ENCODE data around the gene SERPINA6. TPM values are rescaled to one million over a fixed set of nuclear protein-coding genes. Genes with fewer than 3 reads are reported as not detected.
"Not testable (repeated sequence)": the region's sequence is repeated elsewhere in the genome, so short reads cannot be mapped to it uniquely, and the experiment has no call there.

Gene SERPINA6, protein sequence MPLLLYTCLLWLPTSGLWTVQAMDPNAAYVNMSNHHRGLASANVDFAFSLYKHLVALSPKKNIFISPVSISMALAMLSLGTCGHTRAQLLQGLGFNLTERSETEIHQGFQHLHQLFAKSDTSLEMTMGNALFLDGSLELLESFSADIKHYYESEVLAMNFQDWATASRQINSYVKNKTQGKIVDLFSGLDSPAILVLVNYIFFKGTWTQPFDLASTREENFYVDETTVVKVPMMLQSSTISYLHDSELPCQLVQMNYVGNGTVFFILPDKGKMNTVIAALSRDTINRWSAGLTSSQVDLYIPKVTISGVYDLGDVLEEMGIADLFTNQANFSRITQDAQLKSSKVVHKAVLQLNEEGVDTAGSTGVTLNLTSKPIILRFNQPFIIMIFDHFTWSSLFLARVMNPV
- not detected in 2 replicates for total RNA-seq (2014; rRNA removed; shearing (Covaris generic); ENCODE audit: low replicate concordance)

DNA sequence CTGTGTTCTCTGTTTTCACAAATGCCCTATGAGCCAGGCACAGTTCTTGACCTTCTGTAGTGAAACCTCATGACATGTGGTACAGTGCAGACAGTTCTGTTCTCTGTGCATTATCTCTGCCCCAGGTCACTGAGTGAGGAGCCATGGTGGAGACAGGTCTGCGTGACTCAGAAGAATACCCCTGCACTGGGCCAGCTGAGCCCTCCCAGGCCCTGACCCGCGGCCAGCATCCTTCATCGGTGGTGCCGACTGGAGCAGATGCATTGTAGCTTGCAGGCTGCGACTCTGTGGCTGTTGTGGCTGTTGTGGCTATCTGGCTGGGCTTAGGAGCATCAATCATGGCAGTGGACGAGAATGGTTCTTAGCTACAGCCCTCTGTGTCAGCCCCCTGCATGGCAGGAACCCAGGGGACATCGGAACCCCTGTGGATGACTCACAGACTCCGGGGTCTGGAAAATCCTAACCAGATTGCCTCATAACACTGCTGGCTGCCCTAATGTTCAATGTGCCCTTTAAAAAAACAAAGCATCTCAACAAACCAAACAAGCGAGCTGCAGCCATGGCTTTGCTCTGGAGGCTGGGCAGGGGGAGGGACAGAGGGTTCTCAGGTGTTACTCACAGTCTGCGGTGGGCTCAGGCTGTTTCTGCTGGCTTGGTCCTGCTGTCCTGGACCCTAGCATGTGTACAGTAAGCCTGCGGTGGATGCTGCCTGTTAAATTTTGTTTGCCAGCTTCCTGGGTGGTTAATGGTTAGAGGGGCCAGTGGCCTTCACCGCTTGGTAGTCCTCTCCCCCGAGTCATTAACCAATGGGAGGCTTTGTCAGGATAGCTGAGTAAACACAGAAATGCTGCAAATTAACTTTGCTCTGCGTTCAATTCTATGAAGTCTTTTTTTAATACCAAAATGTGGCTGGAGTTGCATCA lies at the start of gene SERPINA6:
Gene SERPINA6, minus strand, starts transcription at position 689 of the 923 bp plus-strand sequence. CDS start 8,688 bp downstream, outside the sequence.
- no peaks in the 10 kb centered on the region for H3K9me3 ChIP-seq (ENCODE audit: low read length)
- H3K9me2 ChIP-seq (replicated peaks; ENCODE audit: insufficient read depth, low read length): no peaks in the 10 kb centered on the region
- H3K27me3 ChIP-seq (ENCODE audit: low read length): no peaks in the 10 kb centered on the region
- H3K36me3 ChIP-seq (ENCODE audit: insufficient read depth, low read length): no peaks in the 10 kb centered on the region
- no peak within 1 kb of the TSS for H3K4me3 ChIP-seq (ENCODE audit: low read length)
- no peak within 1 kb of the TSS for H3K9ac ChIP-seq (ENCODE audit: low read length)
- H4K20me1 ChIP-seq (ENCODE audit: insufficient read depth, low read depth, low read length): no peaks in the 10 kb centered on the region
- H2AFZ ChIP-seq (ENCODE audit: low read length): no peak within 1 kb of the TSS
- no peak for DNase-seq
- no peaks in the 10 kb centered on the region for H3K79me2 ChIP-seq (ENCODE audit: low read length)
- H3K4me2 ChIP-seq (ENCODE audit: low read depth, low read length, poor library complexity, severe bottlenecking): no peak within 1 kb of the TSS
- no peaks in the 10 kb centered on the region for H3K4me1 ChIP-seq (ENCODE audit: low read length)
- H3K27ac ChIP-seq (ENCODE audit: low read length): no peak within 1 kb of the TSS

DNA sequence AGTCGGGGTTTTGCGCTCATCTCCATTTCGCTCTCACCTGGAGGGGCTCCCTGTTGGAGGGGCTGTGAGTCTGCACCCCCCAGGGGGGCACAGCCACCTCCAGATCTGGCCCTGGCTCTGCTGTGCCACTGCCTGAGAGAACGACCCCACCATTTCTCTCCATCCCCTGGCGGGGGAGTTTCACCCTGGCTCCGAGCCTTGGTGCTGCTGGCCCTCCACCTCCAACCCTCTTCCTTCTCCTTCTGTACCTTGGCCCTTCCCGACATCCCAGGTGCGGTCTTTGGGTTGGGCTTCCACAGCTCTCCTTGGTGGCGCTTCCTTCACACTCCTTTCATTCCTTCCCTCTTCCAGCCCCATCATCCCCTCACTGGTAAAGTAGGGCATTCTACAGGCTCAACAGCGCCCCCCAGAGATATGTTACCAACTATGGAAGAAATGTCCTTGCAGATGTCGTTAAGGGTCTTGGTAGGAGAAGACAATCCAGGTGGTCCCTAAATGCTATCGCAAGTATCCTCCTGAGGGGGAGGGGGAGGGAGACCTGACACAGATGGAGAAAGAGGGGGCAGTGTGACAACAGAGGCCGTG lies 49.0 kb upstream of the SERPINA6 start:
- H3K9ac ChIP-seq (ENCODE audit: low read length): no peak overlapping the region
- no peaks in the 10 kb centered on the region for H3K4me1 ChIP-seq (ENCODE audit: low read length)
- H3K36me3 ChIP-seq (ENCODE audit: insufficient read depth, low read length): no peaks in the 10 kb centered on the region
- H3K27ac ChIP-seq (ENCODE audit: low read length): no peak overlapping the region
- no peak overlapping the region for H2AFZ ChIP-seq (ENCODE audit: low read length)
- H3K9me2 ChIP-seq (replicated peaks; ENCODE audit: insufficient read depth, low read length): no peaks in the 10 kb centered on the region
- no peaks in the 10 kb centered on the region for H4K20me1 ChIP-seq (ENCODE audit: insufficient read depth, low read depth, low read length)
- no peaks in the 10 kb centered on the region for H3K27me3 ChIP-seq (ENCODE audit: low read length)
- H3K4me3 ChIP-seq (ENCODE audit: low read length): no peak overlapping the region
- H3K4me2 ChIP-seq (ENCODE audit: low read depth, low read length, poor library complexity, severe bottlenecking): no peak overlapping the region
- no peaks in the 10 kb centered on the region for H3K79me2 ChIP-seq (ENCODE audit: low read length)
- no peaks in the 10 kb centered on the region for H3K9me3 ChIP-seq (ENCODE audit: low read length)
- DNase-seq: peak; percentile 63

DNA sequence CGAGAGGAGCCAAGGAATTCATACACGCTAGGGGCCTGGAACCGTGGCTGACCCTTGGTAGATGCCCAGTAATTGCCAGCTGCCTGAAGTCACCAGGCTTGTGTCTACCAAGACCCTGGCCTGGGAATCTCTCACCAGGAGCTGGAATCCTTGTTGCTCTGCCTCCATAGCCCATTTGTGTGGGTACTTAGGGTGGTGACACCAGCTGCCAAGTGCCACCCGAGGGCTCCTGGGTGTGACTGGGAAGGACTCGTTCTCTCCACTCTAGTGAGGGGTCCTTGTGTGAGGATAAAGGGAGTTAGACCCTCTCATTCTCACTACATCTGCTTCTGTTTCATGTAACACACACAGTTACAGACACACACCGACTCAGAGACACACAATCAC lies 47.4 kb upstream of the SERPINA6 start:
- H3K36me3 ChIP-seq (ENCODE audit: insufficient read depth, low read length): no peaks in the 10 kb centered on the region
- H4K20me1 ChIP-seq (ENCODE audit: insufficient read depth, low read depth, low read length): no peaks in the 10 kb centered on the region
- H2AFZ ChIP-seq (ENCODE audit: low read length): no peak overlapping the region
- H3K9ac ChIP-seq (ENCODE audit: low read length): no peak overlapping the region
- no peak for DNase-seq
- H3K79me2 ChIP-seq (ENCODE audit: low read length): no peaks in the 10 kb centered on the region
- H3K9me2 ChIP-seq (replicated peaks; ENCODE audit: insufficient read depth, low read length): no peaks in the 10 kb centered on the region
- no peaks in the 10 kb centered on the region for H3K4me1 ChIP-seq (ENCODE audit: low read length)
- no peaks in the 10 kb centered on the region for H3K9me3 ChIP-seq (ENCODE audit: low read length)
- no peak overlapping the region for H3K27ac ChIP-seq (ENCODE audit: low read length)
- no peak overlapping the region for H3K4me2 ChIP-seq (ENCODE audit: low read depth, low read length, poor library complexity, severe bottlenecking)
- no peak overlapping the region for H3K4me3 ChIP-seq (ENCODE audit: low read length)
- H3K27me3 ChIP-seq (ENCODE audit: low read length): no peaks in the 10 kb centered on the region

DNA sequence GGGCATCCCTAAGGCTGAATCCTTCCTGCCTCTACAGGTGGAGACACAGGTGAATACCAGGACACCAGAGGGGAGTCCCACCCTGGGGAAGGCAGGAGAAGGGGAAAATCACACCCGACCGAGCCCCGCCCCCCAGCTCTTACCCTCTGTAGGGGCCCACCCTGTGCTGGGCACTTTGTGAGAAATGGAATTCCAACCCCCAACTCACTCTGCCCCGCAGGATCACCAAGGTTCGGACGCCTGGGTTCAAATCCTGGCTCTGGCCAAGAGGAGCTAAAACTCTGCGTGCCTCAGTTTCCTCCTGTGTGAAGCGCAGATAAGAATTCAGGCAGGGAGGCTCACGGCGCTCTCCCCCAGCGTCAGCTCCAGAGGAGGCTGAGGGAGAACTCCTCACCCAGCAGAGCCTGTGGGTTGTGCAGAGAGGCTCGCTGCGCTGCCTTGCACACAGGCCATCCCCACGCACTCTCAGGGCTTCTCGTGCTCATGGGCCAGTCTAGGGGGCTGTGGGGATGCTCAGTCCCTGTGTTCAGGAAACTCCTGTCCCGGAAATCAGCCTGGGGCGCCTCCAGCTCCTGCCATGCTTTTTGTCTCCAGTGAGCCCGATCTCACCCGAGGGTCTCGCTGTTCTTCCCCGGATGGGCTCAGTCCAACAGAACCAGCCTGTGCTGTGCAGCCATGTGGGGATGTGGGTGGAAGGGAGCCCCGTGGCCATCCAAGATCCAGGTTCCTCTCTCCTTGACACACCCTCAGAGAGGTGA lies 46.8 kb upstream of the SERPINA6 start:
- not testable (repeated sequence) for H3K9ac ChIP-seq (ENCODE audit: low read length); H3K36me3 ChIP-seq (ENCODE audit: insufficient read depth, low read length); H3K9me3 ChIP-seq (ENCODE audit: low read length); H3K27me3 ChIP-seq (ENCODE audit: low read length); H2AFZ ChIP-seq (ENCODE audit: low read length); H3K9me2 ChIP-seq (replicated peaks; ENCODE audit: insufficient read depth, low read length); H3K4me3 ChIP-seq (ENCODE audit: low read length); H3K79me2 ChIP-seq (ENCODE audit: low read length); DNase-seq; H3K27ac ChIP-seq (ENCODE audit: low read length); H3K4me2 ChIP-seq (ENCODE audit: low read depth, low read length, poor library complexity, severe bottlenecking); H3K4me1 ChIP-seq (ENCODE audit: low read length); H4K20me1 ChIP-seq (ENCODE audit: insufficient read depth, low read depth, low read length)

DNA sequence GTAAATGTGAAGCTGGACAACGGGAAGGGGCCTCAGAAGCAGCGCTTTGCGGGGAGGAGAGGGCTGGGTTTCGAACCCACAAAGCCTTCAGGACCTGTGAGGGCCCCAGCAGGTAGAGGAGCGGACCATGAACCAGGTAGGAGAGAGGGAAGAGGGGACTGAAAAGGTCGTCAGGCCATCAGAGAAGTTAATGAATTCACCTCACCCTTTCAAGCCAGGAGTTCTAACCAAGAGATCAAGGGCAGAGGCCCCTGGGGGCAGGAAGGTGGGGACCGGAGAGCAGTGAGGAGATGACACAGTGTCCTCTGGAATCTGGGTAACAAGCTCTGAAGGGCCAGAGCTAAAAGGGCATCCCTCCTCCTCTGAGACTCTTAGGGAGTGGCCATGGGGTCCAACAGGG lies 45.8 kb upstream of the SERPINA6 start:
- Histone ChIP-seq H2AFZ (ENCODE audit: low read length) (no peak overlapping the region), H3K36me3 (ENCODE audit: insufficient read depth, low read length) (no peaks in the 10 kb centered on the region), H3K9me2 (replicated peaks; ENCODE audit: insufficient read depth, low read length) (no peaks in the 10 kb centered on the region), H3K79me2 (ENCODE audit: low read length) (no peaks in the 10 kb centered on the region), H3K9ac (ENCODE audit: low read length) (no peak overlapping the region), H4K20me1 (ENCODE audit: insufficient read depth, low read depth, low read length) (no peaks in the 10 kb centered on the region), H3K4me1 (ENCODE audit: low read length) (no peaks in the 10 kb centered on the region), H3K27ac (ENCODE audit: low read length) (no peak overlapping the region), H3K27me3 (ENCODE audit: low read length) (no peaks in the 10 kb centered on the region), H3K4me3 (ENCODE audit: low read length) (no peak overlapping the region), H3K4me2 (ENCODE audit: low read depth, low read length, poor library complexity, severe bottlenecking) (no peak overlapping the region), H3K9me3 (ENCODE audit: low read length) (no peaks in the 10 kb centered on the region)
- no peak for DNase-seq

DNA sequence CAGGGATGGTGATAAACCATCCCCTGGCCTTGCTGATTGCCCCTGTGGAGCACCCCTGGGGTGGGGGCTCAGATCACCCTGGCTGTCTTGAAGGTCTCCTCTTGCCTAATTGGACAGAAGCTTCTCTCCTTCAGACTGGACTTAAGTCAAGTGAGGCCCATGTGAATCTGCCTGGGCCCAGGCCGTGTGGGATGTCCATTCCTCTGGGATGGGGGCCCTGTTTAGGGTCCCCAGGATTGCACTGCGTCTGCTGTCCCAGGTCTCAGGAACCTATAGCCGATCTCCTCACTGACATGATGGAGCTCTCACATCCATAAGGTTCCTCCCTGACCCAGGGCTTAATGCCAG lies 45.1 kb upstream of the SERPINA6 start:
- no peaks in the 10 kb centered on the region for H3K9me3 ChIP-seq (ENCODE audit: low read length)
- no peak overlapping the region for H3K4me2 ChIP-seq (ENCODE audit: low read depth, low read length, poor library complexity, severe bottlenecking)
- no peak overlapping the region for H3K4me3 ChIP-seq (ENCODE audit: low read length)
- no peaks in the 10 kb centered on the region for H4K20me1 ChIP-seq (ENCODE audit: insufficient read depth, low read depth, low read length)
- H2AFZ ChIP-seq (ENCODE audit: low read length): no peak overlapping the region
- no peaks in the 10 kb centered on the region for H3K79me2 ChIP-seq (ENCODE audit: low read length)
- no peaks in the 10 kb centered on the region for H3K9me2 ChIP-seq (replicated peaks; ENCODE audit: insufficient read depth, low read length)
- H3K4me1 ChIP-seq (ENCODE audit: low read length): no peaks in the 10 kb centered on the region
- H3K27me3 ChIP-seq (ENCODE audit: low read length): no peaks in the 10 kb centered on the region
- DNase-seq: no peak
- H3K36me3 ChIP-seq (ENCODE audit: insufficient read depth, low read length): no peaks in the 10 kb centered on the region
- H3K27ac ChIP-seq (ENCODE audit: low read length): no peak overlapping the region
- no peak overlapping the region for H3K9ac ChIP-seq (ENCODE audit: low read length)

DNA sequence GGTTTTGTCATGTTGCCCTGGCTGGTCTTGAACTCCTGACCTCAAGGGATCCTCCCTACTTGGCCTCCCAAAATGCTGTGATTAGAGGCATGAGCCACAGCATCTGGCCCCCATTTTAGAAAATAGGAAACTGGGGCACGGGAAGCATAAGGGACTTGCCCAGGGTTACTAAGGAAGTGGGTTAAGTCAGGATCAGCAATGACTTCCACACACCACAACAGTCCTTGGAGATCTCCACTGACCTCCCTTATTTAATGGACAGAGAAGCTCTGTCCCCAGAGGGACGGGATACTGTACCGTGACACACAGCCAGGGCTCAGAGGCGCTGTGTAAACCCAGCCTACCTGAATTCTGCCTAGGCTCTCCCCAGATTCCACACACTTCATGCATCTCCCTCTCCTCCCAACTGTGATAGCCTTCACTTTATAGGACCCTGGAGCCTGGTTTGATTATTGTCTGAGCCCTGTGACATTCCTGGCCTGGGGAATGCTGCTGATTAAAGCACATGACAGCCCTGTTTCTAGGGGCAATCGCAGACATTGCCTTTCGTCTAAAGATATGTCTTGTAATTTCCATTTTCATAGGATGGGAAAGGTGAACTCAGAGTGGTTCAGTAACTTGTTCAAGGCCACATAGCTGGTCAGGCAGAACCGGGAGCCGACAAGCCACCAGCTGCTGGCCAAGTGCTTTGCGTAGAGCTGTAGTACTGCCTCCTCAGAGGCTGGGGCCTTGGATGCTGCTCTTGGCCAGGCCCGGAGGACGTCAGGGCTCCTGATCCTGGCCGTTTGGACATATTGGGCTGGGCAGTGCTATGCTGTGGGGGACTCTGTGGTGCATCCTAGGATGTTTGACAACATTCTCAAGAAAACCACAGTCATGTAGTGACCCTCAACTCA lies 44.5 kb upstream of the SERPINA6 start:
- DNase-seq: no peak
- no peaks in the 10 kb centered on the region for H3K27me3 ChIP-seq (ENCODE audit: low read length)
- H3K9me2 ChIP-seq (replicated peaks; ENCODE audit: insufficient read depth, low read length): no peaks in the 10 kb centered on the region
- H3K79me2 ChIP-seq (ENCODE audit: low read length): no peaks in the 10 kb centered on the region
- no peak overlapping the region for H3K27ac ChIP-seq (ENCODE audit: low read length)
- no peaks in the 10 kb centered on the region for H4K20me1 ChIP-seq (ENCODE audit: insufficient read depth, low read depth, low read length)
- H3K9me3 ChIP-seq (ENCODE audit: low read length): no peaks in the 10 kb centered on the region
- no peak overlapping the region for H3K9ac ChIP-seq (ENCODE audit: low read length)
- no peak overlapping the region for H3K4me2 ChIP-seq (ENCODE audit: low read depth, low read length, poor library complexity, severe bottlenecking)
- no peaks in the 10 kb centered on the region for H3K4me1 ChIP-seq (ENCODE audit: low read length)
- H2AFZ ChIP-seq (ENCODE audit: low read length): no peak overlapping the region
- no peaks in the 10 kb centered on the region for H3K36me3 ChIP-seq (ENCODE audit: insufficient read depth, low read length)
- no peak overlapping the region for H3K4me3 ChIP-seq (ENCODE audit: low read length)

All from Karpas-422 (cell line).